Activated T-helper 2 cell treated with anti-CD3 and anti-CD28 coated beads, Interferon-gamma antibody, Interleukin-2, Interleukin-4, amounts not matched to agents 10 μg/mL and 5 μg/mL and 100 μg/mL, durations not matched to agents 14 hours and 24 hours and 36 hours (primary cell): ENCODE results near the gene GRID1. TPM values are rescaled to one million over a fixed set of nuclear protein-coding genes. Genes with fewer than 3 reads are reported as not detected.

Experiments used
- DNase-seq: peaks from one replicate; pipeline ENCODE4 v3.0.0; 2021; ENCODE audit warnings: low spot score
- H3K27ac Mint-ChIP-seq: one replicate; pipeline ENCODE4 v1.8.0; 2021; ENCODE audit warnings: mixed read lengths
- H3K27me3 Mint-ChIP-seq: one replicate; pipeline ENCODE4 v1.8.0; 2021; ENCODE audit warnings: low read depth, mixed read lengths
- H3K36me3 Mint-ChIP-seq: one replicate; pipeline ENCODE4 v1.8.0; 2021; ENCODE audit warnings: low read depth, mixed read lengths
- H3K4me1 Mint-ChIP-seq: one replicate; pipeline ENCODE4 v1.8.0; 2021; ENCODE audit warnings: low read depth, mixed read lengths
- H3K4me3 Mint-ChIP-seq: one replicate; pipeline ENCODE4 v1.8.0; 2021; ENCODE audit warnings: low read depth, mild to moderate bottlenecking, moderate library complexity, mixed read lengths
- H3K9me3 Mint-ChIP-seq: one replicate; pipeline ENCODE4 v1.8.0; 2021; ENCODE audit warnings: mixed read lengths
- intact Hi-C: fragments of 100-400 bp; cut with micrococcal nuclease; formaldehyde crosslinking; loops from one replicate; pipeline ENCODE4 v1.15.1; 2023
- total RNA-seq: library from RNA; stranded (reverse); gene quantifications from 2 replicates; pipeline ENCODE4 v1.2.3, GENCODE V29; 2022

GRID1 gene
- total RNA-seq, 1 donor from 2014 or later, result not detected

- peaks cover 20% of the 10 kb centered on the region for H3K4me1 Mint-ChIP-seq
- H3K36me3 Mint-ChIP-seq, result no peaks in the 10 kb centered on the region
- H3K27me3 Mint-ChIP-seq, result peaks cover 40% of the 10 kb centered on the region
- DNase-seq, result no peak
- H3K4me3 Mint-ChIP-seq, result no peak overlapping the region
- no peak overlapping the region for H3K27ac Mint-ChIP-seq
- H3K9me3 Mint-ChIP-seq, result no peaks in the 10 kb centered on the region
- intact Hi-C loops, result no loop called here
Observed at GRCh38 chr10:86048973-86049372, 317.6 kb downstream of the GRID1 start.

- H3K36me3 Mint-ChIP-seq, result no peaks in the 10 kb centered on the region
- H3K4me3 Mint-ChIP-seq, result no peak overlapping the region
- DNase-seq, result no peak
- no peak overlapping the region for H3K27ac Mint-ChIP-seq
- intact Hi-C loops, result no loop called here
- H3K27me3 Mint-ChIP-seq, result peaks cover 43% of the 10 kb centered on the region
- H3K4me1 Mint-ChIP-seq, result peaks cover 20% of the 10 kb centered on the region
- H3K9me3 Mint-ChIP-seq, result no peaks in the 10 kb centered on the region
Observed at GRCh38 chr10:86048571-86048970, 318.0 kb downstream of the GRID1 start.

GRCh38 chr10:86047588-86047987 lies 319.0 kb downstream of the GRID1 start:
- no peak overlapping the region for H3K27ac Mint-ChIP-seq
- no peaks in the 10 kb centered on the region for H3K36me3 Mint-ChIP-seq
- H3K9me3 Mint-ChIP-seq, result no peaks in the 10 kb centered on the region
- H3K4me3 Mint-ChIP-seq, result no peak overlapping the region
- peaks cover 20% of the 10 kb centered on the region for H3K4me1 Mint-ChIP-seq
- peaks cover 48% of the 10 kb centered on the region for H3K27me3 Mint-ChIP-seq
- no peak for DNase-seq
- intact Hi-C loops, result no loop called here

- intact Hi-C loops, result no loop called here
- H3K36me3 Mint-ChIP-seq, result no peaks in the 10 kb centered on the region
- no peak for DNase-seq
- no peaks in the 10 kb centered on the region for H3K9me3 Mint-ChIP-seq
- peaks cover 45% of the 10 kb centered on the region for H3K27me3 Mint-ChIP-seq
- H3K4me1 Mint-ChIP-seq, result peaks cover 20% of the 10 kb centered on the region
- no peak overlapping the region for H3K4me3 Mint-ChIP-seq
- no peak overlapping the region for H3K27ac Mint-ChIP-seq
Observed at GRCh38 chr10:86046845-86047460, 319.6 kb downstream of the GRID1 start.

GRCh38 chr10:86045896-86046295 lies 320.7 kb downstream of the GRID1 start:
- DNase-seq, result no peak
- intact Hi-C loops, result no loop called here
- H3K27ac Mint-ChIP-seq, result no peak overlapping the region
- no peak overlapping the region for H3K4me3 Mint-ChIP-seq
- H3K9me3 Mint-ChIP-seq, result no peaks in the 10 kb centered on the region
- peaks cover 49% of the 10 kb centered on the region for H3K27me3 Mint-ChIP-seq
- peaks cover 23% of the 10 kb centered on the region for H3K4me1 Mint-ChIP-seq
- H3K36me3 Mint-ChIP-seq, result no peaks in the 10 kb centered on the region

- H3K27me3 Mint-ChIP-seq, result peaks cover 50% of the 10 kb centered on the region
- H3K36me3 Mint-ChIP-seq, result no peaks in the 10 kb centered on the region
- H3K27ac Mint-ChIP-seq, result no peak overlapping the region
- no peaks in the 10 kb centered on the region for H3K9me3 Mint-ChIP-seq
- H3K4me1 Mint-ChIP-seq, result peaks cover 23% of the 10 kb centered on the region
- DNase-seq, result no peak
- H3K4me3 Mint-ChIP-seq, result no peak overlapping the region
- intact Hi-C loops, result no loop called here
Observed at GRCh38 chr10:86044029-86044428, 322.6 kb downstream of the GRID1 start.

- H3K4me1 Mint-ChIP-seq, result peaks cover 22% of the 10 kb centered on the region
- H3K27ac Mint-ChIP-seq, result no peak overlapping the region
- no peak overlapping the region for H3K4me3 Mint-ChIP-seq
- H3K36me3 Mint-ChIP-seq, result no peaks in the 10 kb centered on the region
- DNase-seq, result no peak
- intact Hi-C loops, result no loop called here
- H3K9me3 Mint-ChIP-seq, result no peaks in the 10 kb centered on the region
- H3K27me3 Mint-ChIP-seq, result peaks cover 54% of the 10 kb centered on the region
Observed at GRCh38 chr10:86043236-86043635, 323.4 kb downstream of the GRID1 start.

GRCh38 chr10:86042161-86042560 lies 324.4 kb downstream of the GRID1 start:
- Mint-ChIP-seq H3K4me3 (no peak overlapping the region), H3K36me3 (no peaks in the 10 kb centered on the region), H3K4me1 (peaks cover 12% of the 10 kb centered on the region), H3K27ac (no peak overlapping the region), H3K9me3 (no peaks in the 10 kb centered on the region), H3K27me3 (peaks cover 54% of the 10 kb centered on the region)
- intact Hi-C loops, result no loop called here
- no peak for DNase-seq

- intact Hi-C loops, result no loop called here
- DNase-seq, result no peak
- Mint-ChIP-seq H3K27me3 (peaks cover 44% of the 10 kb centered on the region), H3K4me1 (peaks cover 3% of the 10 kb centered on the region), H3K4me3 (no peak overlapping the region), H3K36me3 (no peaks in the 10 kb centered on the region), H3K9me3 (no peaks in the 10 kb centered on the region), H3K27ac (no peak overlapping the region)
Observed at GRCh38 chr10:86041116-86041515, 325.5 kb downstream of the GRID1 start.

GRCh38 chr10:86038371-86038770 lies 328.2 kb downstream of the GRID1 start:
- H3K4me1 Mint-ChIP-seq, result peaks cover 3% of the 10 kb centered on the region
- no peak for DNase-seq
- H3K27ac Mint-ChIP-seq, result no peak overlapping the region
- intact Hi-C loops, result no loop called here
- no peaks in the 10 kb centered on the region for H3K36me3 Mint-ChIP-seq
- H3K27me3 Mint-ChIP-seq, result peaks cover 19% of the 10 kb centered on the region
- no peak overlapping the region for H3K4me3 Mint-ChIP-seq
- H3K9me3 Mint-ChIP-seq, result no peaks in the 10 kb centered on the region

GRCh38 chr10:86037096-86037495 lies 329.5 kb downstream of the GRID1 start:
- Mint-ChIP-seq H3K36me3 (no peaks in the 10 kb centered on the region), H3K27me3 (peaks cover 16% of the 10 kb centered on the region), H3K27ac (no peak overlapping the region), H3K4me3 (no peak overlapping the region), H3K4me1 (peaks cover 3% of the 10 kb centered on the region), H3K9me3 (no peaks in the 10 kb centered on the region)
- DNase-seq, result no peak
- intact Hi-C loops, result no loop called here

- Mint-ChIP-seq H3K9me3 (no peaks in the 10 kb centered on the region), H3K36me3 (no peaks in the 10 kb centered on the region), H3K27me3 (peaks cover 16% of the 10 kb centered on the region), H3K4me1 (peaks cover 2% of the 10 kb centered on the region), H3K4me3 (no peak overlapping the region), H3K27ac (no peak overlapping the region)
- intact Hi-C loops, result no loop called here
- DNase-seq, result no peak
Observed at GRCh38 chr10:86036544-86036831, 330.1 kb downstream of the GRID1 start.

- intact Hi-C loops, result no loop called here
- H3K4me1 Mint-ChIP-seq, result no peaks in the 10 kb centered on the region
- H3K27me3 Mint-ChIP-seq, result peaks cover 13% of the 10 kb centered on the region
- H3K27ac Mint-ChIP-seq, result no peak overlapping the region
- no peaks in the 10 kb centered on the region for H3K36me3 Mint-ChIP-seq
- DNase-seq, result no peak
- H3K4me3 Mint-ChIP-seq, result no peak overlapping the region
- H3K9me3 Mint-ChIP-seq, result no peaks in the 10 kb centered on the region
Observed at GRCh38 chr10:86035791-86036543, 330.6 kb downstream of the GRID1 start.
